ENCODE data around the gene UBTF.

DNA sequence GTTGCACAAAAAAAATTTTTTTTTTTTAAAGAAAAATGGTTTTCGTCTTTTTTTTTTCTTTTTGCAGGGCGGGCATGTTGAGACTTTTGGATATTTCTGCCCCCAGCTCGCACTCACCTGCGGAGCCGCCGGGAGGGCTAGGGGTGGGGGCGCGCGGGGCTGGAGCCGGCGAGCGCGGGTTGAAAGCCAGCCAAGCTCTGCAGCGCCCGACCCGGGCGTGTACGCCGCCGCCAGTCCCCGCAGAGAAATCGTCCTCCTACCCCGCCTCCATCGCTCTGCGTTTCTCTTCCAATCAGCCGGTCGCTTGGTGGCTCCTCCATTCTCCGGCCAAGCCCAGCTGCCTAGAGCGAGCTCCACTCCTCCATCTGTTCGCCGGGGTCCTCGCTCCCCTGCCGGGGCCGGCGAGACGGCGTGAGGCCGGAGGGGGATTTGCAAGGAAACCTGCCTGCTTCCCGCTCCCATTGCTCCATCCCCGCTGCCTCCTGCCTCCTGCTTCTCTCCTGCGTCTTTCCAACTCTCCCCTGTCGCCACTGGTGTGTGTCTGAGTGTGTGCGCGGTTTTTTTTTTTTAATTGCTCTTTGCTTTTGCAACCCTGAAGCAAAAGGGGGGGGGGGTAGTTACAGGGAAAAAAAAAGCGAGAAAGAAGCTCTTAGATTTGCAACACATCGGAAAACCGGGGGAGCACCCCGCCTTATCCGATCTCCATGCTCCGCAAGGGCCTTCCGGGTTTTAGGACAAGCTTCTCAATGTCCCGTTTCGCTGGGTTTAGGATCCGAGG is 1.8 kb upstream of the UBTF start:
- TF ChIP-seq, protein P1, sequence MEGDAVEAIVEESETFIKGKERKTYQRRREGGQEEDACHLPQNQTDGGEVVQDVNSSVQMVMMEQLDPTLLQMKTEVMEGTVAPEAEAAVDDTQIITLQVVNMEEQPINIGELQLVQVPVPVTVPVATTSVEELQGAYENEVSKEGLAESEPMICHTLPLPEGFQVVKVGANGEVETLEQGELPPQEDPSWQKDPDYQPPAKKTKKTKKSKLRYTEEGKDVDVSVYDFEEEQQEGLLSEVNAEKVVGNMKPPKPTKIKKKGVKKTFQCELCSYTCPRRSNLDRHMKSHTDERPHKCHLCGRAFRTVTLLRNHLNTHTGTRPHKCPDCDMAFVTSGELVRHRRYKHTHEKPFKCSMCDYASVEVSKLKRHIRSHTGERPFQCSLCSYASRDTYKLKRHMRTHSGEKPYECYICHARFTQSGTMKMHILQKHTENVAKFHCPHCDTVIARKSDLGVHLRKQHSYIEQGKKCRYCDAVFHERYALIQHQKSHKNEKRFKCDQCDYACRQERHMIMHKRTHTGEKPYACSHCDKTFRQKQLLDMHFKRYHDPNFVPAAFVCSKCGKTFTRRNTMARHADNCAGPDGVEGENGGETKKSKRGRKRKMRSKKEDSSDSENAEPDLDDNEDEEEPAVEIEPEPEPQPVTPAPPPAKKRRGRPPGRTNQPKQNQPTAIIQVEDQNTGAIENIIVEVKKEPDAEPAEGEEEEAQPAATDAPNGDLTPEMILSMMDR (conservative IDR thresholded peaks at IDR 0.05 in 1 of 2, IDR thresholded peaks at IDR 0.05 in 1 of 2; ENCODE audit: extremely low read depth in 1 of 2, insufficient read depth in 1 of 2, low read depth in 1 of 2, low read length in 2 of 2): no peak
- no peak for TF ChIP-seq EZH2 (IDR thresholded peaks at IDR 0.05; ENCODE audit: borderline replicate concordance, low read length)
